PC-9 (cell line): ENCODE results near the gene HOXA9. TPM values are rescaled to one million over a fixed set of nuclear protein-coding genes. Genes with fewer than 3 reads are reported as not detected.

Source experiments
- BruUV-seq: library from RNA; stranded (reverse); fragments of 400-500 nt; replicated peaks from 2 replicates; lab custom pipeline; 2021; lab: Mats Ljungman, UMichigan
- CTCF ChIA-PET: fragments of 300-600 bp; sonication (Branson Sonifier 250); formaldehyde crosslinking; loops from one replicate; lab custom pipeline; 2022; ENCODE audit warnings: antibody characterized with exemption; lab: Charles Lee
- POLR2A ChIA-PET: fragments of 300-600 bp; sonication (Branson Sonifier 250); formaldehyde crosslinking; loops from one replicate; lab custom pipeline; 2022; ENCODE audit warnings: antibody characterized with exemption; ENCODE audit not compliant: unreplicated experiment; lab: Charles Lee
- DNase-seq, 2 experiments: peaks; one replicate each; pipeline versions ENCODE4 v3.0.0 to v3.0.0-alpha.2; 2015 to 2022; ENCODE audit warnings: mixed read lengths in 1 of 2
- H2AFZ ChIP-seq: fragments of 200-600 bp; sonication (generic); 2 replicates; pipeline ENCODE4 v1.8.1; 2017; ENCODE audit warnings: antibody characterized with exemption
- H3F3A ChIP-seq: fragments of 200-600 bp; sonication (generic); 2 replicates; pipeline ENCODE4 v1.8.1; 2017; ENCODE audit warnings: antibody characterized with exemption, mild to moderate bottlenecking, low read depth; ENCODE audit not compliant: insufficient read depth
- H3K27ac ChIP-seq: fragments of 200-600 bp; sonication (generic); 2 replicates; pipeline ENCODE4 v1.6.1; 2016; ENCODE audit warnings: mixed run types
- H3K27me3 ChIP-seq: fragments of 200-600 bp; sonication (generic); 2 replicates; pipeline ENCODE4 v1.6.1; 2016; ENCODE audit warnings: low read depth, mixed run types; ENCODE audit not compliant: insufficient read depth
- H3K36me3 ChIP-seq: fragments of 200-600 bp; sonication (generic); 2 replicates; pipeline ENCODE4 v1.6.1; 2016; ENCODE audit warnings: low read depth, mixed run types
- H3K4me1 ChIP-seq: fragments of 200-600 bp; sonication (generic); replicated peaks from 2 replicates; pipeline ENCODE4 v1.6.1; 2016; ENCODE audit warnings: mixed run types; ENCODE audit not compliant: insufficient read depth
- H3K4me2 ChIP-seq: fragments of 200-600 bp; sonication (generic); 2 replicates; pipeline ENCODE4 v1.6.1; 2017; ENCODE audit warnings: mixed run types
- H3K4me3 ChIP-seq: fragments of 200-600 bp; sonication (generic); 2 replicates; pipeline ENCODE4 v1.6.1; 2016; ENCODE audit warnings: mixed run types
- H3K79me2 ChIP-seq: fragments of 200-600 bp; sonication (generic); 2 replicates; pipeline ENCODE4 v1.6.1; 2017; ENCODE audit warnings: low read depth, mixed run types
- H3K9me2 ChIP-seq: fragments of 200-600 bp; sonication (generic); 2 replicates; pipeline ENCODE4 v1.8.1; 2017; ENCODE audit warnings: mild to moderate bottlenecking; ENCODE audit not compliant: insufficient read depth
- H3K9me3 ChIP-seq: fragments of 200-600 bp; sonication (generic); 2 replicates; pipeline ENCODE4 v1.8.1; 2016; ENCODE audit warnings: low read depth; ENCODE audit not compliant: insufficient read depth
- H4K20me1 ChIP-seq: fragments of 200-600 bp; sonication (generic); 2 replicates; pipeline ENCODE4 v1.8.1; 2017; ENCODE audit not compliant: insufficient read depth
- EZH2 ChIP-seq: fragments of 200-600 bp; sonication (generic); IDR thresholded peaks from 2 replicates; pipeline ENCODE4 v1.8.0; 2017; ENCODE audit warnings: antibody characterized with exemption, low read depth
- intact Hi-C: fragments of 100-400 bp; cut with micrococcal nuclease; formaldehyde crosslinking; loops from one replicate; pipeline ENCODE4 v1.10.0; 2022; ENCODE audit not compliant: unreplicated experiment
- total RNA-seq: library from RNA; stranded (reverse); gene quantifications from 2 replicates; pipeline ENCODE4 v1.2.3, GENCODE V29; 2021
- TF ChIP-seq, protein P1 (sequence below): fragments of 200-600 bp; sonication (generic); conservative IDR thresholded peaks from 2 replicates; pipeline ENCODE4 v1.6.1; 2017; ENCODE audit warnings: mixed run types, antibody characterized with exemption, mild to moderate bottlenecking, moderate library complexity

The HOXA9 gene
- total RNA-seq, 1 experiment from 2014 or later, result 2.5 TPM

DNA sequence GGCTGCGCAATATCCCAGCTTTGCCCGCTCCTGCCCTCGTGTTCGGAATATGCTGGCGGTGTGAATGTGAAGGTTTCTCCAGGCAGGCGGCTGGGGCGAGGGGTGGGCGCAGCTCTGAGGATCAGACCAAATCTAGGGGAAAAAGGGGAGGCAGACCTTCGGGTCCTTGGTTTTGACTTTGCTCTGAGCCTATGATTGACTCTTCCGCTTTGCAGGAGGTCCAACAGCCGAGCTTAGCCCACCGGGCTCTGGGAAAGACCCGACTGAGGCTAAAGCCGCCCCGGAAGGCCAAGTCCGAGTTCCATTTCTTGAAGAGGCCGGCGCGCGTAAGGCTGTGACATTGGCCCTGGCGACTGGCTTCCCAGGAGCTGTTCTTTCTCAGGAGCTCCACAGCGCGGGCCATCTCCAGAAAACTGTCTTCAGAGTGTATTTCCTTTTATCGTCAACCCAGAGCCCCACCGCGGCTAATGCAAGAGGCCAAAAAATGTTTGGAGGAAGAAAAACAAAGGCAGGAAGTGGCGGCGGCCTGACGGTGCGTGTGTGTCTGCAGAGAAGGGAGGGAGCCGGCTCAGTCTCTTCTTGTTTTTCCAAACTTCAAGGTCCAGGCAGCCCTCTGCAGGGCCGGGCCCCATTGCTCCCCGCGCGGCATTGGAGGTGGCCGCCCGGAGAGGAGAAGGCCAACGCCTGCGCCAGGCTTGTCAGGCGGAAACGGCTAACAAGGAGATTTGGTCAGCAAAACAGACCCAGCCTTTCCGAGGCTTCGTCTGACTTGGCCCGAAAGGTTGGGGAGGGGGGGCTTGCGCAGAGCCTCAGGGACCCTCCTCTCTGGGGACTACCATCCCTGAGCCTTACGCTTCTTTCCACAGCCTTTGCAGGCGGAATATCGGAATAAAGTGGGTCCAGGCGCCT lies 23.3 kb upstream of the HOXA9 start:
- POLR2A ChIA-PET, result no interaction called here
- H3K27ac ChIP-seq, result no peak overlapping the region
- H3K4me3 ChIP-seq, result no peak overlapping the region
- no peak overlapping the region for H3K4me2 ChIP-seq
- H3F3A ChIP-seq, result peaks cover 26% of the 10 kb centered on the region
- H4K20me1 ChIP-seq, result no peaks in the 10 kb centered on the region
- H3K27me3 ChIP-seq, result no peaks in the 10 kb centered on the region
- H3K36me3 ChIP-seq, result no peaks in the 10 kb centered on the region
- CTCF ChIA-PET, result no interaction called here
- BruUV-seq, result no TSS peak
- H3K9me3 ChIP-seq, result no peaks in the 10 kb centered on the region
- no peak for TF ChIP-seq EZH2
- TF ChIP-seq, protein P1, sequence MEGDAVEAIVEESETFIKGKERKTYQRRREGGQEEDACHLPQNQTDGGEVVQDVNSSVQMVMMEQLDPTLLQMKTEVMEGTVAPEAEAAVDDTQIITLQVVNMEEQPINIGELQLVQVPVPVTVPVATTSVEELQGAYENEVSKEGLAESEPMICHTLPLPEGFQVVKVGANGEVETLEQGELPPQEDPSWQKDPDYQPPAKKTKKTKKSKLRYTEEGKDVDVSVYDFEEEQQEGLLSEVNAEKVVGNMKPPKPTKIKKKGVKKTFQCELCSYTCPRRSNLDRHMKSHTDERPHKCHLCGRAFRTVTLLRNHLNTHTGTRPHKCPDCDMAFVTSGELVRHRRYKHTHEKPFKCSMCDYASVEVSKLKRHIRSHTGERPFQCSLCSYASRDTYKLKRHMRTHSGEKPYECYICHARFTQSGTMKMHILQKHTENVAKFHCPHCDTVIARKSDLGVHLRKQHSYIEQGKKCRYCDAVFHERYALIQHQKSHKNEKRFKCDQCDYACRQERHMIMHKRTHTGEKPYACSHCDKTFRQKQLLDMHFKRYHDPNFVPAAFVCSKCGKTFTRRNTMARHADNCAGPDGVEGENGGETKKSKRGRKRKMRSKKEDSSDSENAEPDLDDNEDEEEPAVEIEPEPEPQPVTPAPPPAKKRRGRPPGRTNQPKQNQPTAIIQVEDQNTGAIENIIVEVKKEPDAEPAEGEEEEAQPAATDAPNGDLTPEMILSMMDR, result no peak
- peaks cover 6% of the 10 kb centered on the region for H3K4me1 ChIP-seq
- DNase-seq, result no peak
- intact Hi-C loops, result no loop called here
- H3K79me2 ChIP-seq, result no peaks in the 10 kb centered on the region
- H3K9me2 ChIP-seq, result no peaks in the 10 kb centered on the region
- no peak overlapping the region for H2AFZ ChIP-seq

DNA sequence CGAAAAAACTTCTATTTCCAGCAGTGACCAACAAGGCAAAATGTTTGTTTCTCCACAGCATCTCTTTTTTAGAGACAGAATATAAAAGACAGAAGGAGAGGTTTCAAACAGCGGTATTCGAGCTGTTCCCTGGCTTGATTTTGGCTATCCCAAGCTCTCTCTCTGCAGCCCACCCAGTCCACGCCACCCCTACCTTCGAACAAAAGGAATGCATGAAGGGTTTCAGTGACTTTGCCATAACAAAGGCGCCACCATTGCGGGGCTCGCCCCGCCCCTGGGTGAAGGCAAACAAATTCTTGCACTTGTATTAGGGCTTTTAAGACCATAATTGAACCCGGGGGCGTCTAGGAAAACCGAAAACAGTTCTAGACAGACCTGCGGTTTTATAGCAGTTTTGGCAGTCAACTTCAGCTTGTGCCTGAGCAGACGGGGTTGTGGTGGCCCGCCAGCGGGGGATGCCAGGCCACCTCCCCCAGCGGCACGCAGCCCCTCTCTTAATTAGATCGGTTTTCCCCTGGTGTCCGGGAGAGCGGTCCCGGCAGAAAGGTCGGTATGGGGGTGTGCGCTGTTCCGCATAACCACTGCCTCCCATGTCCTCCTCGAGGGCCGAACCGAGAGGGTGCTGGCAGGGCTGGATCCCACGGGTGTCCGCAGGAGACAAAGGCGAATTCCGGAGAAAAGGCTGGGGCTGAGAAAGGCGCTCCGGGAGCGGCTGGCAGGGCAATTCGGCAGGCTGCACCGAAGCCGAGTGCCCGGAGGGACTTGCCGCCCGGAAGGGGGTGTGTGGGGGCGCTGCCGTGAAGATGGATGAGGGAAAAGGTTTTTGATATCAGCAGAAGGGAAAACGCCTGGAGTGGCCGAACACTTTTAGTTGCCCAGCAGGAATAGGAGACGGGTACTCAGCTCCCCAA lies 22.4 kb upstream of the HOXA9 start:
- Histone ChIP-seq H2AFZ (no peak overlapping the region), H3K27me3 (no peaks in the 10 kb centered on the region), H3K4me1 (peaks cover 12% of the 10 kb centered on the region), H3K27ac (no peak overlapping the region), H3K79me2 (no peaks in the 10 kb centered on the region), H3K4me3 (no peak overlapping the region), H3K36me3 (no peaks in the 10 kb centered on the region), H3K9me2 (no peaks in the 10 kb centered on the region), H3F3A (peaks cover 26% of the 10 kb centered on the region), H4K20me1 (no peaks in the 10 kb centered on the region), H3K9me3 (no peaks in the 10 kb centered on the region), H3K4me2 (no peak overlapping the region)
- no TSS peak for BruUV-seq
- no peak for DNase-seq
- TF ChIP-seq EZH2, result no peak
- TF ChIP-seq, protein P1, result no peak
- CTCF ChIA-PET, result interaction anchor here (0.9 kb wide), 1 partner anchor 874 kb away, joined by 3 read pairs; no protein-coding TSS in a partner anchor
- intact Hi-C loops, result no loop called here
- POLR2A ChIA-PET, result interaction anchor here (0.6 kb wide), 1 partner anchor 433 kb away, joined by 4 read pairs; no protein-coding TSS in a partner anchor
